IMR-90 (cell line): Measurements from ENCODE around the gene RORC. TPM values are rescaled to one million over a fixed set of nuclear protein-coding genes. Genes with fewer than 3 reads are reported as not detected.

ENCODE experiments used
- ATAC-seq: fragments of 200-7000 bp; cut with Tn5 transposase; 2 replicates; pipeline ENCODE4 v1.9.1; 2020; ENCODE audit warnings: low read depth, mild to moderate bottlenecking, moderate library complexity
- BruUV-seq: library from RNA; stranded (reverse); fragments of 400-500 nt; replicated peaks from 2 replicates; lab custom pipeline; 2021; lab: Mats Ljungman, UMichigan
- CTCF ChIA-PET: fragments of 300-600 bp; formaldehyde crosslinking; extraction: SDS; loops from one replicate; lab custom pipeline; 2021; ENCODE audit warnings: antibody characterized with exemption; lab: Yijun Ruan, JAX
- POLR2A ChIA-PET: fragments of 300-600 bp; sonication (Branson Sonifier 250); formaldehyde crosslinking; loops from one replicate; lab custom pipeline; 2022; ENCODE audit warnings: antibody characterized with exemption; ENCODE audit not compliant: unreplicated experiment; lab: Charles Lee
- DNase-seq: peaks from one replicate; pipeline ENCODE4 v3.0.0; 2013
- H2AFZ ChIP-seq: replicated peaks from 2 replicates; pipeline ENCODE3; 2013; ENCODE audit warnings: low read length, mild to moderate bottlenecking; ENCODE audit not compliant: poor library complexity
- H2AK5ac ChIP-seq: 2 replicates; pipeline ENCODE4 v1.6.1; 2013; ENCODE audit warnings: low read depth, low read length, inconsistent platforms
- H2AK9ac ChIP-seq: replicated peaks from 2 replicates; pipeline ENCODE3; 2013; ENCODE audit warnings: mild to moderate bottlenecking, low read depth, low read length, moderate library complexity; ENCODE audit not compliant: poor library complexity
- H2BK120ac ChIP-seq: 2 replicates; pipeline ENCODE4 v1.6.1; 2013; ENCODE audit warnings: low read depth, low read length, inconsistent platforms
- H2BK15ac ChIP-seq: 3 replicates; pipeline ENCODE4 v1.6.1; 2013; ENCODE audit warnings: low read depth, low read length, inconsistent platforms
- H2BK20ac ChIP-seq: 2 replicates; pipeline ENCODE4 v1.6.1; 2013; ENCODE audit warnings: low read depth, mild to moderate bottlenecking, inconsistent platforms, low read length, moderate library complexity
- H2BK5ac ChIP-seq: 2 replicates; pipeline ENCODE4 v1.6.1; 2013; ENCODE audit warnings: mild to moderate bottlenecking, low read depth, low read length, inconsistent platforms; ENCODE audit not compliant: poor library complexity, severe bottlenecking
- H3K14ac ChIP-seq: replicated peaks from 2 replicates; pipeline ENCODE4 v1.6.1; 2013; ENCODE audit warnings: low read depth, low read length, inconsistent platforms
- H3K18ac ChIP-seq: 2 replicates; pipeline ENCODE4 v1.6.1; 2013; ENCODE audit warnings: low read depth, low read length, control low read depth
- H3K23ac ChIP-seq: 2 replicates; pipeline ENCODE4 v1.6.1; 2013; ENCODE audit warnings: low read depth, low read length, inconsistent platforms
- H3K27ac ChIP-seq: 2 replicates; pipeline ENCODE4 v1.5.1; 2013; ENCODE audit warnings: mild to moderate bottlenecking, control low read depth, low read length; ENCODE audit not compliant: insufficient read depth
- H3K27me3 ChIP-seq: 2 replicates; pipeline ENCODE4 v1.6.1; 2013; ENCODE audit warnings: low read length; ENCODE audit not compliant: control insufficient read depth, insufficient read depth
- H3K36me3 ChIP-seq: 2 replicates; pipeline ENCODE4 v1.6.1; 2013; ENCODE audit warnings: low read length, mixed read lengths; ENCODE audit not compliant: control insufficient read depth, insufficient read depth
- H3K4ac ChIP-seq: 2 replicates; pipeline ENCODE4 v1.6.1; 2013; ENCODE audit warnings: low read depth, low read length, inconsistent platforms
- H3K4me1 ChIP-seq: 2 replicates; pipeline ENCODE4 v1.6.1; 2013; ENCODE audit warnings: low read length, mixed read lengths; ENCODE audit not compliant: control insufficient read depth, insufficient read depth
- H3K4me2 ChIP-seq: 2 replicates; pipeline ENCODE4 v1.6.1; 2013; ENCODE audit warnings: low read depth, mild to moderate bottlenecking, control low read depth, low read length, moderate library complexity
- H3K4me3 ChIP-seq: 2 replicates; pipeline ENCODE4 v1.5.1; 2013; ENCODE audit warnings: low read depth, mild to moderate bottlenecking, control low read depth, low read length, moderate library complexity; ENCODE audit not compliant: insufficient read depth
- H3K56ac ChIP-seq: 2 replicates; pipeline ENCODE4 v1.6.1; 2013; ENCODE audit warnings: low read length, inconsistent platforms; ENCODE audit not compliant: insufficient read depth; ENCODE audit errors: extremely low read depth
- H3K79me1 ChIP-seq, 2 experiments: 2 replicates each; pipeline ENCODE4 v1.6.1; 2013; ENCODE audit warnings: low read length in 2 of 2, inconsistent platforms in 1 of 2, low read depth in 1 of 2
- H3K9ac ChIP-seq: 2 replicates; pipeline ENCODE4 v1.6.1; 2013; ENCODE audit warnings: low read depth, low read length, control low read depth
- H3K9me1 ChIP-seq: 2 replicates; pipeline ENCODE4 v1.6.1; 2013; ENCODE audit warnings: low read length, inconsistent platforms; ENCODE audit not compliant: insufficient read depth
- H3K9me3 ChIP-seq: 2 replicates; pipeline ENCODE4 v1.6.1; 2013; ENCODE audit warnings: low read length; ENCODE audit not compliant: control insufficient read depth, insufficient read depth
- H4K20me1 ChIP-seq: 2 replicates; pipeline ENCODE4 v1.6.1; 2013; ENCODE audit warnings: low read length, inconsistent platforms; ENCODE audit not compliant: insufficient read depth
- H4K5ac ChIP-seq: 2 replicates; pipeline ENCODE4 v1.6.1; 2013; ENCODE audit warnings: mild to moderate bottlenecking, low read depth, low read length, control low read depth
- H4K8ac ChIP-seq, 2 experiments: 2 replicates each; pipeline ENCODE4 v1.6.1; 2013; ENCODE audit warnings: low read depth in 2 of 2, low read length in 2 of 2, control low read depth in 1 of 2, inconsistent platforms in 1 of 2
- H4K91ac ChIP-seq: 2 replicates; pipeline ENCODE4 v1.6.1; 2013; ENCODE audit warnings: low read depth, low read length, inconsistent platforms; ENCODE audit not compliant: insufficient read depth
- BHLHE40 ChIP-seq: fragments of 150-350 bp; IDR thresholded peaks from 2 replicates; pipeline ENCODE4 v1.6.1; 2016; ENCODE audit warnings: mild to moderate bottlenecking, low read depth, low read length
- FOS ChIP-seq: fragments of 150-350 bp; IDR thresholded peaks from 2 replicates; pipeline ENCODE4 v1.6.1; 2016; ENCODE audit warnings: low read depth, low read length
- MAFK ChIP-seq: IDR thresholded peaks from 2 replicates; pipeline ENCODE4 v1.6.1; 2012; ENCODE audit warnings: low read depth, low read length, improper control_type of control experiment
- WGBS, 2 experiments: methylation state at CpG; one replicate each; pipeline versions ENCODE4 v1.1.5 to v1.1.7; 2013; ENCODE audit warnings: missing lambda C conversion rate in 2 of 2; ENCODE audit not compliant: insufficient read length in 1 of 2; ENCODE audit errors: extremely low coverage in 2 of 2; 5-methylcytosine and 5-hydroxymethylcytosine counted together
- dilution Hi-C: fragments of 300-500 bp; cut with HindIII; formaldehyde crosslinking; loops from one replicate; pipeline ENCODE4 v1.14.3; 2018; ENCODE audit warnings: low sequenced_read_pairs; ENCODE audit not compliant: unreplicated experiment
- in situ Hi-C: fragments of 300-500 bp; cut with MboI; formaldehyde crosslinking; loops from 3 replicates; pipeline ENCODE4 v1.14.3; 2019; ENCODE audit warnings: low sequenced_read_pairs, inconsistent platforms, mixed read lengths
- intact Hi-C: fragments of 100-400 bp; cut with micrococcal nuclease; formaldehyde crosslinking; loops from 2 replicates; pipeline ENCODE4 v1.10.0; 2022
- polyA plus RNA-seq, 3 experiments: library from polyadenylated mRNA; depleted of rRNA; stranded (reverse); fragments of >200 nt; gene quantifications; 2 replicates each; pipeline ENCODE4 v1.2.3, GENCODE V29; 2012; ENCODE audit warnings: low replicate concordance in 1 of 3
- total RNA-seq: library from RNA; depleted of rRNA; stranded (reverse); fragments of >200 nt; gene quantifications from 2 replicates; pipeline ENCODE4 v1.2.3, GENCODE V29; 2012

Gene RORC
- total and polyA plus RNA-seq, 2 of the 4 experiments (the other 2 are of a cell fraction): not detected

- dilution Hi-C loops (loop anchor here (25.0 kb wide), 1 partner anchor 107 kb away; no protein-coding TSS in a partner anchor), intact Hi-C loops (no loop called here), in situ Hi-C loops (no loop called here)
- no peaks in the 10 kb centered on the region for H4K20me1 ChIP-seq
- no peak overlapping the region for H3K56ac ChIP-seq
- H2BK15ac ChIP-seq: no peak overlapping the region
- H3K4me1 ChIP-seq: no peaks in the 10 kb centered on the region
- POLR2A ChIA-PET: no interaction called here
- H3K14ac ChIP-seq: no peak overlapping the region
- H2AFZ ChIP-seq: no peak overlapping the region
- no peak overlapping the region for H3K27ac ChIP-seq
- no TSS peak for BruUV-seq
- ATAC-seq (no peak), DNase-seq (no peak)
- no peaks in the 10 kb centered on the region for H3K79me1 ChIP-seq
- no peak overlapping the region for H2AK5ac ChIP-seq
- no peaks in the 10 kb centered on the region for H3K36me3 ChIP-seq
- no peak overlapping the region for H3K4ac ChIP-seq
- TF ChIP-seq MAFK: no peak
- TF ChIP-seq BHLHE40: no peak
- TF ChIP-seq FOS: no peak
- H3K9ac ChIP-seq: no peak overlapping the region
- peaks cover 13% of the 10 kb centered on the region for H3K27me3 ChIP-seq
- no peak overlapping the region for H2AK9ac ChIP-seq
- WGBS, 2 experiments: no CpG with 5 or more reads among the region's 4 CpGs
- no peak overlapping the region for H3K18ac ChIP-seq
- no peak overlapping the region for H3K23ac ChIP-seq
- no peak overlapping the region for H2BK120ac ChIP-seq
- no peak overlapping the region for H2BK20ac ChIP-seq
- no peak overlapping the region for H4K91ac ChIP-seq
- H4K8ac ChIP-seq: no peak overlapping the region
- H3K9me3 ChIP-seq: no peaks in the 10 kb centered on the region
- no peak overlapping the region for H2BK5ac ChIP-seq
- H3K9me1 ChIP-seq: no peaks in the 10 kb centered on the region; the same call in 1 of the 2 replicates
- no peak overlapping the region for H4K5ac ChIP-seq
- CTCF ChIA-PET: interaction anchor here (1.1 kb wide), 1 partner anchor 16 kb away, joined by 5 read pairs; the partner anchor contains the start of gene MRPL9
- H3K4me2 ChIP-seq: no peak overlapping the region
- no peak overlapping the region for H3K4me3 ChIP-seq
These were observed 51.8 kb downstream of the RORC start for GRCh38 chr1:151779852-151780251.
